Gastrocnemius medialis (tissue), 4 donors: ENCODE data around the gene COL6A1. TPM values are rescaled to one million over a fixed set of nuclear protein-coding genes. Genes with fewer than 3 reads are reported as not detected.

Experiments
- ATAC-seq, 2 donors: fragments of 150-250 bp; one replicate each; pipeline ENCODE4 v1.9.1; 2016
- DNase-seq, 2 donors: peaks; one replicate each; pipeline ENCODE4 v3.0.0-alpha.2; 2019
- H3K27ac ChIP-seq, 4 donors: fragments of 200-600 bp; sonication (generic); 1 replicate in 1 of 4; 2 replicates in 3 of 4; pipeline ENCODE4 v1.5.1; 2016 to 2018; ENCODE audit warnings: mild to moderate bottlenecking in 2 of 4, moderate library complexity in 1 of 4
- H3K27me3 ChIP-seq, 3 donors: fragments of 200-600 bp; sonication (generic) in 2 of 3; 1 replicate in 1 of 3; 2 replicates in 2 of 3; pipeline versions ENCODE4 v1.5.1 to v1.6.0; 2016 to 2019; ENCODE audit warnings: mild to moderate bottlenecking in 1 of 3, moderate library complexity in 1 of 3
- H3K36me3 ChIP-seq, 2 donors: fragments of 200-600 bp; sonication (generic) in 1 of 2; one replicate each; pipeline ENCODE4 v1.5.1; 2017 to 2018
- H3K4me1 ChIP-seq, 2 donors: fragments of 200-600 bp; sonication (generic) in 1 of 2; one replicate each; pipeline ENCODE4 v1.5.1; 2016 to 2017; ENCODE audit warnings: mild to moderate bottlenecking in 2 of 2
- H3K4me3 ChIP-seq, 4 donors: fragments of 200-600 bp; sonication (generic) in 3 of 4; 1 replicate in 1 of 4; 2 replicates in 3 of 4; pipeline ENCODE4 v1.5.1; 2016 to 2019; ENCODE audit warnings: mild to moderate bottlenecking in 2 of 4
- H3K9me3 ChIP-seq, 3 donors: fragments of 200-600 bp; sonication (generic) in 2 of 3; 1 replicate in 1 of 3; 2 replicates in 2 of 3; pipeline ENCODE4 v1.5.1; 2016 to 2019
- CTCF ChIP-seq, 5 experiments: fragments of 450-650 bp in 3 of 5; fragments of 200-600 bp in 2 of 5; sonication (generic) in 2 of 5; IDR thresholded peaks in 4 of 5; conservative IDR thresholded peaks in 1 of 5; 1 replicate in 4 of 5; 2 replicates in 1 of 5; pipeline ENCODE4 v1.5.1; 2016 to 2019; ENCODE audit warnings: antibody characterized with exemption in 5 of 5, mild to moderate bottlenecking in 3 of 5, moderate library complexity in 3 of 5
- POLR2A ChIP-seq, 2 donors: fragments of 450-650 bp; IDR thresholded peaks; one replicate each; pipeline ENCODE4 v1.6.1; 2017; ENCODE audit warnings: antibody characterized with exemption in 2 of 2, mild to moderate bottlenecking in 2 of 2, moderate library complexity in 2 of 2
- in situ Hi-C, 4 donors: fragments of 200-750 bp; cut with MboI; loops; one replicate each; pipeline versions ENCODE4 v1.15.0 to v1.8.0; 2017; ENCODE audit warnings: low sequenced_read_pairs in 4 of 4
- intact Hi-C: fragments of 100-400 bp; cut with DNase I; formaldehyde crosslinking; loops from one replicate; pipeline ENCODE4 v1.15.1; 2023; ENCODE audit warnings: low total_unique reads
- total RNA-seq, 4 donors: library from RNA; depleted of rRNA; stranded (reverse); fragments of >200 nt; gene quantifications; one replicate each; pipeline versions ENCODE4 v1.1.0 to v1.2.3, GENCODE V29; 2016

Gene COL6A1
- total RNA-seq, 4 donors from 2014 or later: 50.5 to 97.8 (median 73.3) TPM

GRCh38 chr21:45998871-45999580, 17.5 kb downstream of the COL6A1 start:
- no peak for ATAC-seq
- in situ Hi-C loops (no loop called here), intact Hi-C loops (no loop called here)
- peaks cover 0 to 44% of the 10 kb centered on the region in 2 donors for H3K36me3 ChIP-seq
- no peak overlapping the region for H3K27ac ChIP-seq
- peak in 1 of 2 donors; percentile 11 for DNase-seq
- no peaks in the 10 kb centered on the region for H3K4me1 ChIP-seq
- no peaks in the 10 kb centered on the region for H3K27me3 ChIP-seq
- H3K9me3 ChIP-seq: no peaks in the 10 kb centered on the region
- TF ChIP-seq CTCF (IDR thresholded peaks at IDR 0.05 in 4 of 5, conservative IDR thresholded peaks at IDR 0.05 in 1 of 5) (no peak), POLR2A (IDR thresholded peaks at IDR 0.05) (no peak)
- H3K4me3 ChIP-seq: no peak overlapping the region

GRCh38 chr21:45999581-46000181, 18.1 kb downstream of the COL6A1 start:
- H3K27ac ChIP-seq: peak overlapping the region in 2 of 4 donors; percentile 29 to 50
- H3K4me3 ChIP-seq: no peak overlapping the region
- no peak for ATAC-seq
- no peak for TF ChIP-seq CTCF (IDR thresholded peaks at IDR 0.05 in 4 of 5, conservative IDR thresholded peaks at IDR 0.05 in 1 of 5)
- no peak for TF ChIP-seq POLR2A (IDR thresholded peaks at IDR 0.05)
- no peaks in the 10 kb centered on the region for H3K9me3 ChIP-seq
- peaks cover 0 to 45% of the 10 kb centered on the region in 2 donors for H3K36me3 ChIP-seq
- intact Hi-C loops: no loop called here
- no peak for DNase-seq
- in situ Hi-C loops: no loop called here
- no peaks in the 10 kb centered on the region for H3K27me3 ChIP-seq
- no peaks in the 10 kb centered on the region for H3K4me1 ChIP-seq

- TF ChIP-seq POLR2A (IDR thresholded peaks at IDR 0.05) (no peak), CTCF (IDR thresholded peaks at IDR 0.05 in 4 of 5, conservative IDR thresholded peaks at IDR 0.05 in 1 of 5) (no peak)
- ATAC-seq: no peak
- Histone ChIP-seq H3K4me1 (no peaks in the 10 kb centered on the region), H3K4me3 (no peak overlapping the region), H3K9me3 (no peaks in the 10 kb centered on the region), H3K36me3 (peaks cover 0 to 45% of the 10 kb centered on the region in 2 donors), H3K27me3 (no peaks in the 10 kb centered on the region), H3K27ac (peak overlapping the region in 2 of 4 donors; percentile 29 to 50)
- in situ Hi-C loops: no loop called here
- no peak for DNase-seq
- intact Hi-C loops: no loop called here
Observed at GRCh38 chr21:46000182-46000730, 18.7 kb downstream of the COL6A1 start.

GRCh38 chr21:46000731-46001641, 19.4 kb downstream of the COL6A1 start:
- no peak for ATAC-seq
- in situ Hi-C loops: no loop called here
- Histone ChIP-seq H3K27ac (peak overlapping the region in 2 of 4 donors; percentile 6 to 41), H3K4me3 (no peak overlapping the region), H3K27me3 (no peaks in the 10 kb centered on the region), H3K4me1 (no peaks in the 10 kb centered on the region), H3K36me3 (peaks cover 0 to 45% of the 10 kb centered on the region in 2 donors), H3K9me3 (no peaks in the 10 kb centered on the region)
- DNase-seq: no peak
- intact Hi-C loops: no loop called here
- no peak for TF ChIP-seq POLR2A (IDR thresholded peaks at IDR 0.05)
- no peak for TF ChIP-seq CTCF (IDR thresholded peaks at IDR 0.05 in 4 of 5, conservative IDR thresholded peaks at IDR 0.05 in 1 of 5)
